NCI-H510A (cell line): ENCODE results near the gene RELN.

ENCODE experiments used
- DNase-seq: peaks from one replicate; lab custom pipeline; 2025; lab: John Stamatoyannopoulos, UW

Gene RELN

GRCh38 chr7:103989785-103990767, 618 bp upstream of the RELN start:
- DNase-seq: peak; percentile 16

GRCh38 chr7:103988468-103989199, 824 bp downstream of the RELN start:
- no peak for DNase-seq

GRCh38 chr7:103987451-103987850, 2.0 kb downstream of the RELN start:
- DNase-seq: no peak

GRCh38 chr7:103985565-103986126, 3.8 kb downstream of the RELN start:
- no peak for DNase-seq

GRCh38 chr7:103984050-103984449, 5.4 kb downstream of the RELN start:
- DNase-seq: no peak

- no peak for DNase-seq
Observed at GRCh38 chr7:103983201-103983977, 6.1 kb downstream of the RELN start.

- no peak for DNase-seq
Observed at GRCh38 chr7:103981003-103981423, 8.4 kb downstream of the RELN start.

GRCh38 chr7:103972779-103973434, 16.6 kb downstream of the RELN start:
- no peak for DNase-seq

- no peak for DNase-seq
Observed at GRCh38 chr7:103967401-103967800, 22.1 kb downstream of the RELN start.

- no peak for DNase-seq
Observed at GRCh38 chr7:103966593-103967277, 22.7 kb downstream of the RELN start.

- DNase-seq: no peak
Observed at GRCh38 chr7:103964269-103964668, 25.2 kb downstream of the RELN start.

- no peak for DNase-seq
Observed at GRCh38 chr7:103962070-103962469, 27.4 kb downstream of the RELN start.

GRCh38 chr7:103958284-103958818, 31.1 kb downstream of the RELN start:
- no peak for DNase-seq

- DNase-seq: no peak
Observed at GRCh38 chr7:103955985-103956384, 33.5 kb downstream of the RELN start.

GRCh38 chr7:103952408-103952807, 37.0 kb downstream of the RELN start:
- no peak for DNase-seq

GRCh38 chr7:103951311-103951710, 38.1 kb downstream of the RELN start:
- DNase-seq: no peak

GRCh38 chr7:103949374-103949773, 40.1 kb downstream of the RELN start:
- no peak for DNase-seq

- DNase-seq: no peak
Observed at GRCh38 chr7:103947026-103947655, 42.3 kb downstream of the RELN start.

GRCh38 chr7:103944230-103944900, 45.1 kb downstream of the RELN start:
- no peak for DNase-seq
